Esophagus muscularis mucosa (tissue), 4 donors: Measurements from ENCODE around the gene CRLF2. TPM values are rescaled to one million over a fixed set of nuclear protein-coding genes. Genes with fewer than 3 reads are reported as not detected.
A peak's percentile ranks its signal among the peaks of the same experiment; 100 is the strongest.
"Not testable (repeated sequence)": the region's sequence is repeated elsewhere in the genome, so short reads cannot be mapped to it uniquely, and the experiment has no call there.

Experiments
- DNase-seq: peaks from one replicate; pipeline ENCODE4 v3.0.0-alpha.2; 2017; ENCODE audit errors: extremely low spot score
- H3K27ac ChIP-seq, 4 donors: fragments of 200-600 bp; sonication (generic); replicated peaks in 1 of 4; 1 replicate in 3 of 4; 2 replicates in 1 of 4; pipeline ENCODE4 v1.5.1; 2016 to 2019; ENCODE audit warnings: mild to moderate bottlenecking in 1 of 4
- H3K27me3 ChIP-seq, 4 donors: fragments of 200-600 bp; sonication (generic); one replicate each; pipeline versions ENCODE4 v1.5.1 to v1.6.0; 2016 to 2019
- H3K36me3 ChIP-seq, 4 donors: fragments of 200-600 bp; sonication (generic); one replicate each; pipeline ENCODE4 v1.5.1; 2016 to 2019
- H3K4me1 ChIP-seq, 4 donors: fragments of 200-600 bp; sonication (generic); one replicate each; pipeline ENCODE4 v1.5.1; 2016 to 2019
- H3K4me3 ChIP-seq, 4 donors: fragments of 200-600 bp; sonication (generic); 1 replicate in 2 of 4; 2 replicates in 2 of 4; pipeline ENCODE4 v1.5.1; 2016 to 2019; ENCODE audit warnings: mild to moderate bottlenecking in 4 of 4, moderate library complexity in 1 of 4
- H3K9me3 ChIP-seq, 4 donors: fragments of 200-600 bp; sonication (generic); 1 replicate in 3 of 4; 2 replicates in 1 of 4; pipeline ENCODE4 v1.5.1; 2016 to 2019
- EP300 ChIP-seq: sonication (generic); formaldehyde crosslinking; IDR thresholded peaks from one replicate; pipeline ENCODE4 v1.6.1; 2017; ENCODE audit warnings: antibody characterized with exemption
- POLR2A ChIP-seq: fragments of 450-650 bp; IDR thresholded peaks from one replicate; pipeline ENCODE4 v1.6.1; 2017; ENCODE audit warnings: antibody characterized with exemption, moderate library complexity, mild to moderate bottlenecking, low read depth
- POLR2AphosphoS5 ChIP-seq, 2 donors: sonication (generic); formaldehyde crosslinking; IDR thresholded peaks; one replicate each; pipeline ENCODE4 v1.6.1; 2017; ENCODE audit warnings: antibody characterized with exemption in 2 of 2
- WGBS: methylation state at CpG from one replicate; pipeline ENCODE4 v1.1.5; 2018; 5-methylcytosine and 5-hydroxymethylcytosine counted together
- intact Hi-C: fragments of 100-400 bp; cut with DNase I; formaldehyde crosslinking; loops from one replicate; pipeline ENCODE4 v1.15.1; 2023
- total RNA-seq, 4 donors: library from RNA; depleted of rRNA; stranded (reverse); fragments of >200 nt; gene quantifications; one replicate each; pipeline versions ENCODE4 v1.1.0 to v1.2.1, GENCODE V29; 2016
- TF ChIP-seq, protein P1 (sequence below), 3 experiments: fragments of 200-600 bp in 2 of 3; fragments of 450-650 bp in 1 of 3; sonication (generic) in 2 of 3; IDR thresholded peaks; one replicate each; pipeline ENCODE4 v1.5.1; 2017 to 2019; ENCODE audit warnings: antibody characterized with exemption in 3 of 3, mild to moderate bottlenecking in 2 of 3, moderate library complexity in 1 of 3

The CRLF2 gene
- total RNA-seq, 4 donors from 2014 or later: 0.63 to 2.1 (median 1.3) TPM; not detected in 1

GRCh38 chrX:1162119-1162916, 50.1 kb downstream of the CRLF2 start:
- peak; percentile 62 for DNase-seq
- intact Hi-C loops: no loop called here
- no peaks in the 10 kb centered on the region for H3K9me3 ChIP-seq
- H3K4me3 ChIP-seq: no peak overlapping the region
- H3K4me1 ChIP-seq: no peaks in the 10 kb centered on the region
- no peaks in the 10 kb centered on the region for H3K36me3 ChIP-seq
- WGBS: 74% methylated on average over 10 of the region's 10 CpGs
- peaks cover 0 to 33% (median 10%) of the 10 kb centered on the region in 4 donors for H3K27me3 ChIP-seq
- H3K27ac ChIP-seq: no peak overlapping the region
- TF ChIP-seq, protein P1, sequence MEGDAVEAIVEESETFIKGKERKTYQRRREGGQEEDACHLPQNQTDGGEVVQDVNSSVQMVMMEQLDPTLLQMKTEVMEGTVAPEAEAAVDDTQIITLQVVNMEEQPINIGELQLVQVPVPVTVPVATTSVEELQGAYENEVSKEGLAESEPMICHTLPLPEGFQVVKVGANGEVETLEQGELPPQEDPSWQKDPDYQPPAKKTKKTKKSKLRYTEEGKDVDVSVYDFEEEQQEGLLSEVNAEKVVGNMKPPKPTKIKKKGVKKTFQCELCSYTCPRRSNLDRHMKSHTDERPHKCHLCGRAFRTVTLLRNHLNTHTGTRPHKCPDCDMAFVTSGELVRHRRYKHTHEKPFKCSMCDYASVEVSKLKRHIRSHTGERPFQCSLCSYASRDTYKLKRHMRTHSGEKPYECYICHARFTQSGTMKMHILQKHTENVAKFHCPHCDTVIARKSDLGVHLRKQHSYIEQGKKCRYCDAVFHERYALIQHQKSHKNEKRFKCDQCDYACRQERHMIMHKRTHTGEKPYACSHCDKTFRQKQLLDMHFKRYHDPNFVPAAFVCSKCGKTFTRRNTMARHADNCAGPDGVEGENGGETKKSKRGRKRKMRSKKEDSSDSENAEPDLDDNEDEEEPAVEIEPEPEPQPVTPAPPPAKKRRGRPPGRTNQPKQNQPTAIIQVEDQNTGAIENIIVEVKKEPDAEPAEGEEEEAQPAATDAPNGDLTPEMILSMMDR (IDR thresholded peaks at IDR 0.05): no peak
- no peak for TF ChIP-seq POLR2AphosphoS5 (IDR thresholded peaks at IDR 0.05)
- TF ChIP-seq POLR2A: no peak
- TF ChIP-seq EP300: no peak

- no peak overlapping the region for H3K4me3 ChIP-seq
- no peaks in the 10 kb centered on the region for H3K9me3 ChIP-seq
- intact Hi-C loops: no loop called here
- no peaks in the 10 kb centered on the region for H3K4me1 ChIP-seq
- TF ChIP-seq POLR2A: no peak
- no peak for TF ChIP-seq POLR2AphosphoS5 (IDR thresholded peaks at IDR 0.05)
- TF ChIP-seq, protein P1 (IDR thresholded peaks at IDR 0.05): no peak
- TF ChIP-seq EP300: no peak
- H3K36me3 ChIP-seq: no peaks in the 10 kb centered on the region
- H3K27ac ChIP-seq: no peak overlapping the region
- peaks cover 0 to 41% (median 6%) of the 10 kb centered on the region in 4 donors for H3K27me3 ChIP-seq
- DNase-seq: no peak
These were observed 52.9 kb downstream of the CRLF2 start for GRCh38 chrX:1159548-1159947.

DNA sequence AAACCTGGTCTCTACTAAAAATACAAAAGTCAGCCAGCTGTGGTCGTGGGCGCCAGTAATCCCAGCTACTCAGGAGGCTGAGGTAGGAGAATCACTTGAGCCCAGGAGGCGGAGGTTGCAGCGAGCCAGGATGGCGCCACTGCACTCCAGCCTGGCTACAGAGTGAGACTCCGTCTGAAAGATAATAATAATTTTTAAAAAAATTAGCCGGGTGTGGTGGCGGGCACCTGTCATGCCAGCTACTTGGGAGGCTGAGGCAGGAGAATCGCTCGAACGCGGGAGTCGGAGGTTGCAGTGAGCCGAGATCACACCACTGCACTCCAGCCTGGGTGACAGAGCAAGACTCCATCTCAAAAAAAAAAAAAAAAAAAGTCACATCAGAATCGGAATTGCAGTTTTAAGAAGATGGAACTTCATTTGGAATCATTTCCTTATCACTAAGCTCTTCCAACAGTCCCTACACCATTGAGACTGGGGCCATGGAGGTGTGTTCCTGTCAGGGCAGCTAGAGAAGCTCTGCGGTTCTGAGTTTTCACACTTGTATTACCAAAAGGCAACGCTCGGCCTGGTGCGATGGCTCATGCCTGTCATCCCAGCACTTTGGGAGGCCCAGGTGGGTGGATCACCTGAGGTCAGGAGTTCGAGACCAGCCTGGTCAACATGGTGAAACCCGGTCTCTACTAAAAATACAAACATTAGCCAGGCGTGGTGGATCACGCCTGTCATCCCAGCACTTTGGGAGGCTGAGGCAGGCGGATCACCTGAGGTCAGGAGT, 55.6 kb downstream of the CRLF2 start:
- H3K36me3 ChIP-seq, H3K9me3 ChIP-seq, intact Hi-C loops, H3K4me1 ChIP-seq, H3K4me3 ChIP-seq, H3K27ac ChIP-seq: not testable (repeated sequence)
- peak; percentile 24 for DNase-seq
- 81% methylated on average over 24 of the region's 24 CpGs for WGBS
- H3K27me3 ChIP-seq: peaks cover 0 to 28% (median under 1%) of the 10 kb centered on the region in 4 donors

GRCh38 chrX:1153940-1154339, 58.5 kb downstream of the CRLF2 start:
- DNase-seq: peak; percentile 78
- Histone ChIP-seq H3K36me3 (no peaks in the 10 kb centered on the region), H3K27ac (no peak overlapping the region), H3K4me1 (no peaks in the 10 kb centered on the region), H3K27me3 (peaks cover 0 to 43% (median 0%) of the 10 kb centered on the region in 4 donors), H3K9me3 (no peaks in the 10 kb centered on the region), H3K4me3 (no peak overlapping the region)
- 28% methylated on average over 9 of the region's 9 CpGs for WGBS
- no peak for TF ChIP-seq POLR2A
- no peak for TF ChIP-seq EP300
- TF ChIP-seq, protein P1 (IDR thresholded peaks at IDR 0.05): no peak
- TF ChIP-seq POLR2AphosphoS5 (IDR thresholded peaks at IDR 0.05): no peak
- intact Hi-C loops: no loop called here

DNA sequence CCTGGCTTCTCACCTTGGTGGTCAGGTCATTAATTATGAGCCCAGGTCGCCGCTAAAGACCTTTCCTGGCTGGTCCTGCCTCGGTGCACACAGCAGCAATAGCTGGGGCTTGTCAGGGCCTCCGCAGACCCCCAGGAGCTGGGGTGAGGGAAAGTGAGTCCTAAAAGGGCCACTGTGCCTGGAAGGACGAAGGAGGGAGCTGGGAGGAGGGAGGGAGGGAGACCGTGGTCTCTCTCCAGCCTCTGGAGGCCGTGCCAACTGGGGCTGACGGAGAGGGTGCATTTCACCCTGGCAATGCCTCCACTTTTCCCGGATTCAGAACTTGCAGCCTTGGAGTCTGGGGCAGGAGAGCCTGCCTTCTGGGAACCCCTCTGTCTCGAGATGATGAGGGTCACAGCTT, 60.4 kb downstream of the CRLF2 start:
- H3K4me3 ChIP-seq: no peak overlapping the region
- intact Hi-C loops: no loop called here
- H3K27ac ChIP-seq: no peak overlapping the region
- peak; percentile 47 for DNase-seq
- WGBS: 44% methylated on average over 8 of the region's 10 CpGs
- H3K9me3 ChIP-seq: no peaks in the 10 kb centered on the region
- H3K4me1 ChIP-seq: no peaks in the 10 kb centered on the region
- no peaks in the 10 kb centered on the region for H3K36me3 ChIP-seq
- no peak for TF ChIP-seq POLR2AphosphoS5 (IDR thresholded peaks at IDR 0.05)
- TF ChIP-seq, protein P1 (IDR thresholded peaks at IDR 0.05): no peak
- TF ChIP-seq EP300: no peak
- TF ChIP-seq POLR2A: no peak
- H3K27me3 ChIP-seq: peaks cover 0 to 56% (median 0%) of the 10 kb centered on the region in 4 donors
